G401 (cell line): Measurements from ENCODE around the gene YOD1. TPM values are rescaled to one million over a fixed set of nuclear protein-coding genes. Genes with fewer than 3 reads are reported as not detected.
A peak's percentile ranks its signal among the peaks of the same experiment; 100 is the strongest.

ENCODE experiments used
- DNase-seq: peaks from one replicate; pipeline ENCODE4 v3.0.0-alpha.2; 2015; ENCODE audit warnings: low spot score
- in situ Hi-C: cut with HindIII; loops from 2 replicates; pipeline ENCODE4 v1.10.0; 2016; ENCODE audit warnings: low sequenced_read_pairs, mixed read lengths
- total RNA-seq: library from RNA; depleted of rRNA; stranded (reverse); fragments of >200 nt; shearing (Covaris generic); gene quantifications from 2 replicates; pipeline ENCODE4 v1.2.3, GENCODE V29; 2014

YOD1 gene
- total RNA-seq, 1 experiment from 2014 or later: 14.9 TPM

DNA sequence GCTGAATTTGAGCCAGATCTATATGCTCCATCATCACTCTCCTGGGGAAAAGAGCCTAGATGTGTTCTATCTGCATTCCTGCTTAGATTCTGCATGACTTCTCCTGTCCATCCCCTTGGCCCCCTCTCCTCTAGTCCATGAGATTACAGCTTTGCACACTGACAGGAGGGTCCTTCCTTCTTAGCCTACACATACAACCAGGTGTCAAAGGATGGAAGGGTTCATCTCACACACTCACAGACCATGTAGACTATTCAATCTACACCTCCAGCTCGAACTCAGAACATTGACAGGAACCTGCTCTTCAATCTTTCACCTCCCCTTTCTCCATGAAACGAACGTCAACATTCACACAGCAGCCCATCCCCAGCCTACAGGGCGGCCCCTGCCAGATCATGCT is 32.3 kb downstream of the YOD1 start:
- in situ Hi-C loops: no loop called here
- DNase-seq: no peak

GRCh38 chr1:207017615-207018559 is 33.1 kb downstream of the YOD1 start:
- no peak for DNase-seq
- in situ Hi-C loops: no loop called here

GRCh38 chr1:207015791-207016190 is 35.2 kb downstream of the YOD1 start:
- in situ Hi-C loops: no loop called here
- DNase-seq: no peak

DNA sequence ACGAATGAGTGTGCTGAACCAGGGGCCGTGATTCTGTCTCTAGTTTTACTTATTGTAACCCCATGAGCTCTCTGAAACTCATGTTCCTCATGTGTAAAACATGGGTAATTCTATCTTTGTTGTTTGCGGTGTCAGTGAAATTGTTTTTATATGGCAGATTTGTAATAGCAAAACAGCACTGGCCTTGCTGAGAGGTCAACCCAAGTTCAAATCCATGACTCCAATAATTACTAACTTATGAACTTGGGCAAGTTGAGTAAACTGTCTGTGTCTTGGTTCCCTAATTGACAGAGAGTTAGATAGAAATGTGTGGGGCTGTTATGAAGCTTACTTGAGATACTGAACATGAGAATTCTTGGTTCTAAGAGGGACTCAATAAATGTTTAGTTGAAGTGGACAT is 36.3 kb downstream of the YOD1 start:
- DNase-seq: no peak
- in situ Hi-C loops: no loop called here

DNA sequence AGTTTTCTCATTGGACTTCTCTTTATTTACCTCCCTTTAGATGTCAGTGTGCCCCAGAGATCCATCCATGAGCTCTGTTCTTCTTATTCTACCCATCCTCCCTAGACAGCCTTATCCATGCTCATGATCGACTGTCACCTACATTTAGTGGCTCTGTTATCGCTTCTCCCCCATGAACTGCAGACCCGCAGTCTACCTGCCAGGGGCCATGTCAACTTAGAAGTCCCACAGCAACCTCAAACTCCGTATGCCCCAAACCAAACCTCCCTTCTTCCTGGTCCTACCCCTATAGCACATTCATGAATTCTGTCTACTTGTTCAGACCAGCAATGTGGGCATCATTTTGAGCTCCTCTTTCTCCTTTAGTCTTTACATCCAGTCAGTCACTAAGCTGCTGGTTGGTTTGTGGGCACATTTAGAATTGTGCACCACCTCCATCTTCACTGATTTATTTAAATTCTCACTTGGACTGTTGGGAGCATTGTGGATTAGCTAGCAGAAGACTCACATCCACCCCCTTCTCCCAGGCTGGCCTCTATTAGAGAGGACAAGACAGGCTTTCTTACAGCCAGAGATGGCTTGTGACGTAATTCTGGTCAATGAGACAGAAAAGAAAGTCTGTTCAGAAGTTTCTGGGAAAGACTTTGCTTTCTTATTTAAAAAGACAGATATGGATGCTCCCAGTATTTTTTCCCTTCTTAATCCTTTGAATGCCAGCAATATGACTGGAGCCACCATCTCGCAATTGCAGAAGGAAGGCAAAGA is 37.5 kb downstream of the YOD1 start:
- in situ Hi-C loops: no loop called here
- no peak for DNase-seq

DNA sequence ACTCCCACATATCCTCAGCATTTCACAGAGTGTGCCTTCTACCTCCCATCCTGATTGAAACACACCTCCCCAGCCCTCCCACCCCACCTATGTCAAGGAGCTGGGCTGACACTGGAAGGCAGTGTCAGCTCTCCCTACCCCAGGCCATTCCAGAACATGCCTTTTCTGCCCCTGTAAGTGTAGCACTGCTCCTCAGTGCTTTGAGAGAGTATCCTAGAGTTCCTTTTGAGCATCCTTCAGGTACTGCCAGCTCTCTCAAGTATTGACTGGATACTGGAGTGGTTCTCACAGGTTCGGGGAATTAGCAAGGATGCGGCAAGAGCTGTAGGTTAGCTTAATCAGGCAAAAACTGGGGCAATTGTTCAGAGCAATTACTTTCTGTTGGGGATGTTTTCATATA is 40.3 kb downstream of the YOD1 start:
- DNase-seq: no peak
- in situ Hi-C loops: no loop called here

DNA sequence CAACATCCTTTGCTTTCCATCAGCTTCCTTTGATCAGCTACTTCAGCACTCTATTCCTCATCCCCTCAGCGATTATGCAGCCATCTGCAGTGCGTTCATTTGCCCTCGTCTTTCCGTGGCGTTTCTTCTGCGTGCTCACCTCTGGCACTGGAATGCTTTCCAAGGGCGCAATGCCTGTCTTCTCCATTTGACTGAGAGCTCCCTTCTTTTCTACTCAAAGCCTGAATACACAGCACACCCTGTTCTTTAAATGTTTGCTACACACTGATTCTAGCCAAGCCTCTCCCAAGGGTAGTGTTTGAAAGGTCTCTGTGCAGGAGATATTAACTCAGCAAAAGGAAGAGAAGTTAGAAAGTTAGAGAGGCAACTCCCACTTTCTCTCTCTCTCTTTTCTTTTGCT is 41.1 kb downstream of the YOD1 start:
- in situ Hi-C loops: no loop called here
- DNase-seq: no peak

- in situ Hi-C loops: no loop called here
Observed at GRCh38 chr1:207009182-207009850, 41.7 kb downstream of the YOD1 start.

GRCh38 chr1:207007352-207008033 is 43.5 kb downstream of the YOD1 start:
- in situ Hi-C loops: no loop called here
- DNase-seq: no peak

More at GRCh38 chr1:207009182-207009850, 41.7 kb downstream of the YOD1 start:
- DNase-seq: no peak

DNA sequence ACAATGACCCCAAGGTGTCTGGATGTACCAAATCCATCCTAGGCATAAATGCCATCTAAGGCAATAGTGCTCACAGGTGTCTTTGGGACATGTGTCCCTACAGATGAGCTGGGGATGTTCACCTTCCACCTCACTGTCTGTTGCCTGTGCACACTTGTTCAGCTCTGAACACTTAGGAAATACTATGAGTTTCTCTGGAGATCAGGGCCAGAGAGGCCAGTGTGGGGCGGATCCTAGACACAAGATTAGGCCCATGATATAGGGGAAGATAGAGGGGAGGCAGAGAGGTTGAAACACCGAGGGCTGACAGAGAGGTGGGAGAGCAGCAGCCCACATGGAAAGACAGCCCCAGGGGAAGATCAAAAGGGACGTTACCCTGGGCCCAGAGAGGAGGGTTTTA is 44.1 kb downstream of the YOD1 start:
- in situ Hi-C loops: no loop called here
- no peak for DNase-seq

DNA sequence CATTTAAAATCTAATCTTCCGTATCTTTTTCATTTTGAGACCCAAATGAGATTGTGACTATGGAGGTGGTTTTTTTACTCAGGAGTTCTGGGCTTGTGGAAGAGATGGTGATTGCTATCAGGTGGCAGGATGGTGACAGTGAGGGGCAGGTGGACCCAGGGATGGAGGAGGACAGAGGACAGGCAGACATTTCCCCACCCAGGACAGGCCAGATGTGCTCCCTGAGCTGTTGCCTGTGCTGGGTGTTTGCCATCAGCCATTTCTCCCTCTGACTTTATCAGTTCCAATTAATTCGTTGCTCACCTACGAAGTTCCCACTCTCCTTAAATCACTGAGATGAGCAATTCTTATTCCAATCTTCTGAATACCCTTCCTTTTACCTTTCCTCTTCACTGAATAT is 44.9 kb downstream of the YOD1 start:
- in situ Hi-C loops: no loop called here
- no peak for DNase-seq

DNA sequence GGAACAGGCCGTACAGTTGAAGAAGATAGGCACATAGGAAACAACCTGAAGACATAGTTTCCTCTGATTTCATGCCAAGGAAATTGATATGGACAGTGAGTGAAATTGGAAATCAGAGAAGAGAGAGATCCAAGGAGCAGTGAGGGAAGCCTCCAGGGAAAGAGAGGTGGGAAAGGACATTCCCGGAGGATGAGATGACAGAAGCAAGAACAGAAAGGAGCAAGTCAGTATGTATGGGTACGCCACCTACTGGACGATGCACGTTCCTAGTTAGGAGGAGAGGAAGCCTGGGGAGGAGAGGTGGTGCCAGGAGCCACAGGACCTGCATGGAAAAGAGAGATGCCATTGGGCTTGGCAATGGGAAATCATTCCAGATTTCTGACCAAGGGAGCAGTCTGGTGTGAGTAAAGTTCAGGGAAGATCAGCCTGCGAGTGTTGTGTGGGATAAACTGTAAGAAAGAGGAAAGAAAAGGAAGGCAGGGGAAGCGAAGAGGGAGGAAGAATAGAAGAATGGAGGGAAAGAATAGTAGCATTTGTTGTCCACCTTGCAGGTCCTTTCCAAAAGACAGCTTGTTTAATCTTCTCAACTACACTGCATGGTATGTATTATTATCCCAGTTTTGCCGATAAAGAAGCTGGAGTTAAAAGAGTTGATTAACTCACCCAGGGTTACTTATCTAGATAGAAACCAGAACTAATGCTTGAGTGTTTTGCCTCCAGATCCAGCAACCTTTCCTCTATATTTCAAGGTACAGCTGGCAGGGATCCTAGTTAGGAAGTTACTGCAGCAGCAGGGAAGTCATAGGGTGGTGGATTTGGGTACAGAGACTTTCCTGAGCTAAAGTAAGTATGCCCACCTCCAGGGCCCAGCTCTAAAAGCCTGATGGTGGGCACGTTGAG is 45.8 kb downstream of the YOD1 start:
- in situ Hi-C loops: no loop called here
- DNase-seq: peak; percentile 35

DNA sequence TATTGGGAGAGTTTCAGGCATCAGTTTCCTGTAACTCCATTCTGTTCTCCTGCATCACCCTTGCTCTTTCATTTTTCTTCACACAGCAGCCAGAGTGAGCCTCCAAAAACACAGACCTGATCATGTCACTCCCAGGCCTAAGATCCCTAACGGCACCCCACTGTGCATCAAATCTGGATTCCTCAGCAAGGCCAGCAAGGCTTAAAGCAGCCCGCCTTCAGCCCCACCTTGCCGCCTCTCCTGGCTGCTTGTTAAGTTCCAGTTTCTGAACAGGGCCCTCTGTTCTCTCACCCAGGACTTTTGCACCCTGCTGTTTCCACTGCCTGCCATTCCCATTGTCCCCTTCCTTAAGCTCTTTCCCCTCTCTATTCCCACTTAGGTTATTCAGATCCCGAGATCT is 47.8 kb downstream of the YOD1 start:
- no peak for DNase-seq

DNA sequence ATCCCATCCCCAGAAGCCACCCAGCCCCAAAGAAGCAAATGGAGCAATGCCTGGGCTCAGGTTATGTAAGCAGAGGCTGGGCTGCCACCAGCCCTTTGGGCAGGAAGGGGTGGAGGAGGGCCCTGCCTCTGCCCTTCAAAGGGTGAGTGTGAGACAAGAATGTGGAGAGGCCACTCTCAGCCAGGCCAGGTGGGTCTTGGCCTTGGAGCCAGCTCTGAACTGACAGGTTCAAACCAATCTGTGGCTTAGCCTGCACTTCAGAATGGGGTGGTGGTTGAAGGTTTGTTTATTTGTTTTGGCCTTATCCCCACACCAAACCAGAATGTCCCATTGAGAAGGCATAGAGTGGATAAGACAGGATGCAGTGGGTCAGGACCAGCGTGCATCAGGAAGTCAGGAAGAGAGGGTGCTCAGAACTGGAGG is 48.3 kb downstream of the YOD1 start:
- no peak for DNase-seq
- in situ Hi-C loops: no loop called here

More for the DNA sequence above, 47.8 kb downstream of the YOD1 start:
- in situ Hi-C loops: no loop called here

GRCh38 chr1:207001492-207002245 is 49.3 kb downstream of the YOD1 start:
- in situ Hi-C loops: no loop called here
- DNase-seq: no peak

GRCh38 chr1:207000651-207001291 is 50.2 kb downstream of the YOD1 start:
- no peak for DNase-seq
- in situ Hi-C loops: no loop called here

- in situ Hi-C loops: no loop called here
- no peak for DNase-seq
Observed at GRCh38 chr1:206998816-206999215, 52.2 kb downstream of the YOD1 start.
